Breast epithelium (tissue), 4 donors: ENCODE results near the gene HS6ST3. TPM values are rescaled to one million over a fixed set of nuclear protein-coding genes. Genes with fewer than 3 reads are reported as not detected.

Experiments
- DNase-seq, 2 donors: peaks; one replicate each; pipeline ENCODE4 v3.0.0-alpha.2; 2019; ENCODE audit warnings: low spot score in 2 of 2
- H3K27ac ChIP-seq, 2 donors: fragments of 200-600 bp; sonication (generic) in 1 of 2; one replicate each; pipeline ENCODE4 v1.5.1; 2016 to 2019; ENCODE audit warnings: mild to moderate bottlenecking in 1 of 2
- H3K27me3 ChIP-seq, 2 donors: fragments of 200-600 bp; sonication (generic) in 1 of 2; one replicate each; pipeline versions ENCODE4 v1.5.1 to v1.6.0; 2017 to 2019; ENCODE audit warnings: control low read depth in 1 of 2, mild to moderate bottlenecking in 1 of 2
- H3K36me3 ChIP-seq: fragments of 200-600 bp; one replicate; pipeline ENCODE4 v1.5.1; 2019
- H3K4me1 ChIP-seq, 2 donors: fragments of 200-600 bp; sonication (generic); one replicate each; pipeline ENCODE4 v1.5.1; 2016 to 2019; ENCODE audit warnings: control low read depth in 1 of 2
- H3K4me3 ChIP-seq, 3 donors: fragments of 200-600 bp; sonication (generic); 1 replicate in 2 of 3; 2 replicates in 1 of 3; pipeline ENCODE4 v1.5.1; 2016 to 2019; ENCODE audit warnings: mild to moderate bottlenecking in 3 of 3, moderate library complexity in 2 of 3
- H3K9me3 ChIP-seq, 2 donors: fragments of 200-600 bp; sonication (generic) in 1 of 2; one replicate each; pipeline ENCODE4 v1.5.1; 2016 to 2019; ENCODE audit warnings: control low read depth in 1 of 2
- CTCF ChIP-seq, 3 donors: fragments of 450-650 bp; IDR thresholded peaks; one replicate each; pipeline ENCODE4 v1.5.1; 2016 to 2017; ENCODE audit warnings: antibody characterized with exemption in 3 of 3, mild to moderate bottlenecking in 3 of 3, moderate library complexity in 3 of 3
- POLR2A ChIP-seq: fragments of 450-650 bp; IDR thresholded peaks from one replicate; pipeline ENCODE4 v1.6.1; 2016; ENCODE audit warnings: antibody characterized with exemption, mild to moderate bottlenecking, moderate library complexity
- POLR2AphosphoS5 ChIP-seq, 3 donors: sonication (generic); formaldehyde crosslinking; IDR thresholded peaks; one replicate each; pipeline ENCODE4 v1.6.1; 2017; ENCODE audit warnings: antibody characterized with exemption in 3 of 3
- intact Hi-C: fragments of 100-400 bp; cut with DNase I; formaldehyde crosslinking; loops from one replicate; pipeline ENCODE4 v1.15.1; 2023; ENCODE audit warnings: low total_unique reads
- total RNA-seq, 3 donors: library from RNA; depleted of rRNA; stranded (reverse); fragments of >200 nt; gene quantifications; one replicate each; pipeline ENCODE4 v1.1.0, GENCODE V29; 2016

Gene HS6ST3
- total RNA-seq, 3 donors from 2014 or later, result under 0.01 to 1.3 (median 0.59) TPM

- H3K9me3 ChIP-seq, result peaks cover 0 to 4% of the 10 kb centered on the region in 2 donors
- no peaks in the 10 kb centered on the region for H3K4me1 ChIP-seq
- no peak for DNase-seq
- no peaks in the 10 kb centered on the region for H3K27me3 ChIP-seq
- no peak overlapping the region for H3K4me3 ChIP-seq
- no peaks in the 10 kb centered on the region for H3K36me3 ChIP-seq
- no peak for TF ChIP-seq CTCF (IDR thresholded peaks at IDR 0.05)
- no peak for TF ChIP-seq POLR2A
- TF ChIP-seq POLR2AphosphoS5 (IDR thresholded peaks at IDR 0.05), result no peak
- intact Hi-C loops, result loop anchor here (5.0 kb wide), 1 partner anchor 283 kb away; no protein-coding TSS in a partner anchor
- H3K27ac ChIP-seq, result no peak overlapping the region
Observed at GRCh38 chr13:96850538-96851145, 760.7 kb downstream of the HS6ST3 start.

- no peaks in the 10 kb centered on the region for H3K36me3 ChIP-seq
- H3K9me3 ChIP-seq, result peaks cover 0 to 4% of the 10 kb centered on the region in 2 donors
- no peak for TF ChIP-seq POLR2AphosphoS5 (IDR thresholded peaks at IDR 0.05)
- no peak for TF ChIP-seq POLR2A
- TF ChIP-seq CTCF (IDR thresholded peaks at IDR 0.05), result no peak
- no peak overlapping the region for H3K27ac ChIP-seq
- H3K4me1 ChIP-seq, result no peaks in the 10 kb centered on the region
- H3K4me3 ChIP-seq, result no peak overlapping the region
- intact Hi-C loops, result loop anchor here (5.0 kb wide), 1 partner anchor 285 kb away; no protein-coding TSS in a partner anchor
- no peak for DNase-seq
- no peaks in the 10 kb centered on the region for H3K27me3 ChIP-seq
Observed at GRCh38 chr13:96851856-96852445, 762.0 kb downstream of the HS6ST3 start.

- Histone ChIP-seq H3K27ac (no peak overlapping the region), H3K4me1 (no peaks in the 10 kb centered on the region), H3K27me3 (no peaks in the 10 kb centered on the region), H3K4me3 (no peak overlapping the region), H3K9me3 (peaks cover 0 to 2% of the 10 kb centered on the region in 2 donors), H3K36me3 (no peaks in the 10 kb centered on the region)
- no peak for DNase-seq
- TF ChIP-seq POLR2AphosphoS5 (IDR thresholded peaks at IDR 0.05), result no peak
- no peak for TF ChIP-seq CTCF (IDR thresholded peaks at IDR 0.05)
- no peak for TF ChIP-seq POLR2A
- intact Hi-C loops, result no loop called here
Observed at GRCh38 chr13:96858133-96858826, 768.4 kb downstream of the HS6ST3 start.

GRCh38 chr13:96860882-96861281 lies 771.0 kb downstream of the HS6ST3 start:
- H3K27me3 ChIP-seq, result no peaks in the 10 kb centered on the region
- no peaks in the 10 kb centered on the region for H3K4me1 ChIP-seq
- H3K9me3 ChIP-seq, result peaks cover 0 to 5% of the 10 kb centered on the region in 2 donors
- H3K27ac ChIP-seq, result no peak overlapping the region
- H3K36me3 ChIP-seq, result no peaks in the 10 kb centered on the region
- no peak for DNase-seq
- no peak overlapping the region for H3K4me3 ChIP-seq
- TF ChIP-seq POLR2AphosphoS5 (IDR thresholded peaks at IDR 0.05), result no peak
- no peak for TF ChIP-seq POLR2A
- no peak for TF ChIP-seq CTCF (IDR thresholded peaks at IDR 0.05)
- intact Hi-C loops, result no loop called here

- DNase-seq, result no peak
- no peaks in the 10 kb centered on the region for H3K36me3 ChIP-seq
- H3K4me3 ChIP-seq, result no peak overlapping the region
- no peak overlapping the region for H3K27ac ChIP-seq
- TF ChIP-seq CTCF (IDR thresholded peaks at IDR 0.05), result no peak
- TF ChIP-seq POLR2A, result no peak
- no peak for TF ChIP-seq POLR2AphosphoS5 (IDR thresholded peaks at IDR 0.05)
- peaks cover 0 to 5% of the 10 kb centered on the region in 2 donors for H3K9me3 ChIP-seq
- intact Hi-C loops, result no loop called here
- no peaks in the 10 kb centered on the region for H3K27me3 ChIP-seq
- no peaks in the 10 kb centered on the region for H3K4me1 ChIP-seq
Observed at GRCh38 chr13:96862093-96862492, 772.2 kb downstream of the HS6ST3 start.
